Small intestine (tissue), 7 donors: ENCODE measurements around the gene RNF115. TPM values are rescaled to one million over a fixed set of nuclear protein-coding genes. Genes with fewer than 3 reads are reported as not detected.
"Not testable (repeated sequence)": the region's sequence is repeated elsewhere in the genome, so short reads cannot be mapped to it uniquely, and the experiment has no call there.

Experiments used
- DNase-seq, 2 donors: peaks; one replicate each; pipeline versions ENCODE4 v3.0.0 to v3.0.0-alpha.2; 2013
- FAIRE-seq: peaks from 2 replicates; lab custom pipeline; 2012; peaks lifted over from hg19 to GRCh38; lab: Jason Lieb, UNC
- H3K27ac ChIP-seq, 3 donors: one replicate each; pipeline ENCODE4 v1.5.1; 2013; ENCODE audit warnings: low read length in 2 of 3, mild to moderate bottlenecking in 2 of 3, control low read depth in 1 of 3, inconsistent platforms in 1 of 3, low read depth in 1 of 3, moderate library complexity in 1 of 3
- H3K27me3 ChIP-seq, 3 donors: one replicate each; pipeline ENCODE4 v1.6.1; 2013; ENCODE audit warnings: low read length in 3 of 3, inconsistent platforms in 1 of 3; ENCODE audit not compliant: control insufficient read depth in 3 of 3, insufficient read depth in 3 of 3
- H3K36me3 ChIP-seq, 3 donors: one replicate each; pipeline ENCODE4 v1.6.1; 2013; ENCODE audit warnings: low read length in 3 of 3, inconsistent platforms in 1 of 3, low read depth in 1 of 3, mild to moderate bottlenecking in 1 of 3, moderate library complexity in 1 of 3; ENCODE audit not compliant: control insufficient read depth in 3 of 3, insufficient read depth in 2 of 3
- H3K4me1 ChIP-seq, 3 donors: one replicate each; pipeline ENCODE4 v1.6.1; 2013; ENCODE audit warnings: low read length in 2 of 3, inconsistent platforms in 1 of 3, low read depth in 1 of 3, mild to moderate bottlenecking in 1 of 3, moderate library complexity in 1 of 3; ENCODE audit not compliant: control insufficient read depth in 3 of 3, insufficient read depth in 2 of 3
- H3K4me3 ChIP-seq, 3 donors: one replicate each; pipeline ENCODE4 v1.5.1; 2013; ENCODE audit warnings: low read length in 3 of 3, control low read depth in 1 of 3, inconsistent platforms in 1 of 3, low read depth in 1 of 3, mild to moderate bottlenecking in 1 of 3, moderate library complexity in 1 of 3
- H3K9me3 ChIP-seq, 2 donors: one replicate each; pipeline ENCODE4 v1.6.1; 2013; ENCODE audit warnings: low read depth in 1 of 2, low read length in 1 of 2; ENCODE audit not compliant: control insufficient read depth in 2 of 2, insufficient read depth in 1 of 2
- WGBS, 3 donors: extraction: QIAGEN DNeasy Blood & Tissue Kit; methylation state at CpG; one replicate each; pipeline ENCODE4 v1.1.7; 2013; 5-methylcytosine and 5-hydroxymethylcytosine counted together
- polyA plus RNA-seq, 4 donors: library from polyadenylated mRNA; stranded (reverse) in 3 of 4; unstranded in 1 of 4; fragments of 200-250 nt in 3 of 4; fragments of 120-200 nt in 1 of 4; gene quantifications; one replicate each; pipeline versions ENCODE4 v1.2.1 to v1.2.3, GENCODE V29; 2013
- donor health status: healthy with polysubstance abuse.
- donor health status: control.
- donor health status: control.
- donor health status: Bipolar disorder and iron deficiency.
- donor health status: healthy.

The RNF115 gene
- polyA plus RNA-seq, 4 donors: 2.7 to 12.3 (median 4.0) TPM

- FAIRE-seq (no peak), DNase-seq (peak; percentile 30 to 71)
- H3K36me3 ChIP-seq: no peaks in the 10 kb centered on the region
- H3K4me1 ChIP-seq: no peaks in the 10 kb centered on the region
- H3K27me3 ChIP-seq: no peaks in the 10 kb centered on the region
- peak overlapping the region in 1 of 3 donors; percentile 27 for H3K27ac ChIP-seq
- H3K9me3 ChIP-seq: no peaks in the 10 kb centered on the region
- H3K4me3 ChIP-seq: no peak overlapping the region
- WGBS, 3 donors: 37 to 73% (median 52%) methylated on average over 5 of the region's 5 CpGs
Observed at GRCh38 chr1:145729666-145730436, 94.0 kb downstream of the RNF115 start.

GRCh38 chr1:145729196-145729595 lies 94.7 kb downstream of the RNF115 start:
- WGBS, 3 donors: 72 to 86% (median 85%) methylated on average over 5 of the region's 5 CpGs
- Histone ChIP-seq H3K27me3 (no peaks in the 10 kb centered on the region), H3K27ac (no peak overlapping the region), H3K4me1 (no peaks in the 10 kb centered on the region), H3K36me3 (no peaks in the 10 kb centered on the region), H3K9me3 (no peaks in the 10 kb centered on the region), H3K4me3 (no peak overlapping the region)
- no peak for FAIRE-seq
- DNase-seq: no peak

- WGBS, 3 donors: 92 to 95% (median 94%) methylated on average over 5 of the region's 5 CpGs
- not testable (repeated sequence) for H3K27me3 ChIP-seq, H3K36me3 ChIP-seq, H3K27ac ChIP-seq, H3K9me3 ChIP-seq, H3K4me1 ChIP-seq, DNase-seq, H3K4me3 ChIP-seq, FAIRE-seq
Observed at GRCh38 chr1:145726193-145726592, 97.7 kb downstream of the RNF115 start.

GRCh38 chr1:145720878-145721671 lies 102.8 kb downstream of the RNF115 start:
- no peaks in the 10 kb centered on the region for H3K9me3 ChIP-seq
- H3K4me1 ChIP-seq: peaks cover 0 to 19% (median 6%) of the 10 kb centered on the region in 3 donors
- H3K4me3 ChIP-seq: peak overlapping the region in 2 of 3 donors; percentile 33 to 40
- peaks cover 0 to 12% (median 0%) of the 10 kb centered on the region in 3 donors for H3K27me3 ChIP-seq
- H3K27ac ChIP-seq: peak overlapping the region in 1 of 3 donors; percentile 59
- 11 to 17% (median 17%) methylated on average over 42 to 47 of the region's 47 CpGs for whole genome bisulfite sequencing, 3 donors
- FAIRE-seq (no peak), DNase-seq (peak; percentile 60 to 72)
- H3K36me3 ChIP-seq: no peaks in the 10 kb centered on the region

GRCh38 chr1:145720556-145720877 lies 103.4 kb downstream of the RNF115 start:
- WGBS, 3 donors: 55 to 65% (median 62%) methylated on average over 5 of the region's 5 CpGs
- FAIRE-seq (no peak), DNase-seq (no peak)
- peak overlapping the region in 1 of 3 donors; percentile 59 for H3K27ac ChIP-seq
- H3K27me3 ChIP-seq: peaks cover 0 to 12% (median 0%) of the 10 kb centered on the region in 3 donors
- H3K36me3 ChIP-seq: no peaks in the 10 kb centered on the region
- H3K4me1 ChIP-seq: peaks cover 0 to 19% (median 11%) of the 10 kb centered on the region in 3 donors
- H3K4me3 ChIP-seq: peak overlapping the region in 1 of 3 donors; percentile 40
- H3K9me3 ChIP-seq: no peaks in the 10 kb centered on the region

- DNase-seq: peak in 1 of 2 donors; percentile 40
- no peak for FAIRE-seq
Observed at GRCh38 chr1:145719230-145720079, 104.4 kb downstream of the RNF115 start, which contains the start of gene CD160. Gene CD160 (plus strand): TSS chr1:145719499. CDS start chr1:145728328, 8,829 bp downstream.

GRCh38 chr1:145718465-145718864 lies 105.4 kb downstream of the RNF115 start:
- 91 to 95% (median 94%) methylated on average over 5 of the region's 5 CpGs for WGBS, 3 donors
- H3K4me3 ChIP-seq, H3K36me3 ChIP-seq, H3K9me3 ChIP-seq, DNase-seq, H3K27ac ChIP-seq, FAIRE-seq: not testable (repeated sequence)
- H3K4me1 ChIP-seq: peaks cover 0 to 37% (median 17%) of the 10 kb centered on the region in 3 donors
- H3K27me3 ChIP-seq: peaks cover 0 to 12% (median 0%) of the 10 kb centered on the region in 3 donors

More at GRCh38 chr1:145719230-145720079, 104.4 kb downstream of the RNF115 start, which contains the start of gene CD160:
- Histone ChIP-seq H3K27ac (peak within 1 kb of the TSS in 1 of 3 donors; percentile 59), H3K4me1 (peaks cover 0 to 28% (median 13%) of the 10 kb centered on the region in 3 donors), H3K36me3 (peaks cover 0 to 1% (median 0%) of the 10 kb centered on the region in 3 donors), H3K27me3 (peaks cover 0 to 12% (median 0%) of the 10 kb centered on the region in 3 donors), H3K4me3 (peak within 1 kb of the TSS in 1 of 3 donors; percentile 40), H3K9me3 (no peaks in the 10 kb centered on the region)
- 83 to 86% (median 85%) methylated on average over 12 of the region's 12 CpGs for WGBS, 3 donors
